ENCODE measurements around the gene HOXC9.

The HOXC9 gene

DNA sequence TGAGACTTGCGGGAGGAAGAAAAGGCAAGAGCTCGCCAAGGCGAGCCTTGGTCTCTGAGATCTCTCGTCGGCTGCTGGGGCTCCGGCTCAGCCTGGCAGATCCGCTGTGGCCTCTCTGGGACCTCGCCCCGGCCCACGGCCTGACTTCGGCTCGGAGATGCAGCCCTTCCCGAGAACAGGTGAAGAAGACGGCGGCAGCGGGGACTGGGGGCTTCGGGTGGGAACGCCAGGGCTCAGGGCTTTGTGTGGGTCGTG is 6.0 kb upstream of the HOXC9 start:
- no peak overlapping the region for H3K27ac ChIP-seq
- TF ChIP-seq, protein P1, sequence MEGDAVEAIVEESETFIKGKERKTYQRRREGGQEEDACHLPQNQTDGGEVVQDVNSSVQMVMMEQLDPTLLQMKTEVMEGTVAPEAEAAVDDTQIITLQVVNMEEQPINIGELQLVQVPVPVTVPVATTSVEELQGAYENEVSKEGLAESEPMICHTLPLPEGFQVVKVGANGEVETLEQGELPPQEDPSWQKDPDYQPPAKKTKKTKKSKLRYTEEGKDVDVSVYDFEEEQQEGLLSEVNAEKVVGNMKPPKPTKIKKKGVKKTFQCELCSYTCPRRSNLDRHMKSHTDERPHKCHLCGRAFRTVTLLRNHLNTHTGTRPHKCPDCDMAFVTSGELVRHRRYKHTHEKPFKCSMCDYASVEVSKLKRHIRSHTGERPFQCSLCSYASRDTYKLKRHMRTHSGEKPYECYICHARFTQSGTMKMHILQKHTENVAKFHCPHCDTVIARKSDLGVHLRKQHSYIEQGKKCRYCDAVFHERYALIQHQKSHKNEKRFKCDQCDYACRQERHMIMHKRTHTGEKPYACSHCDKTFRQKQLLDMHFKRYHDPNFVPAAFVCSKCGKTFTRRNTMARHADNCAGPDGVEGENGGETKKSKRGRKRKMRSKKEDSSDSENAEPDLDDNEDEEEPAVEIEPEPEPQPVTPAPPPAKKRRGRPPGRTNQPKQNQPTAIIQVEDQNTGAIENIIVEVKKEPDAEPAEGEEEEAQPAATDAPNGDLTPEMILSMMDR (IDR thresholded peaks at IDR 0.05) = no peak
- TF ChIP-seq ZFX (IDR thresholded peaks at IDR 0.05; ENCODE audit: borderline replicate concordance) = no peak

DNA sequence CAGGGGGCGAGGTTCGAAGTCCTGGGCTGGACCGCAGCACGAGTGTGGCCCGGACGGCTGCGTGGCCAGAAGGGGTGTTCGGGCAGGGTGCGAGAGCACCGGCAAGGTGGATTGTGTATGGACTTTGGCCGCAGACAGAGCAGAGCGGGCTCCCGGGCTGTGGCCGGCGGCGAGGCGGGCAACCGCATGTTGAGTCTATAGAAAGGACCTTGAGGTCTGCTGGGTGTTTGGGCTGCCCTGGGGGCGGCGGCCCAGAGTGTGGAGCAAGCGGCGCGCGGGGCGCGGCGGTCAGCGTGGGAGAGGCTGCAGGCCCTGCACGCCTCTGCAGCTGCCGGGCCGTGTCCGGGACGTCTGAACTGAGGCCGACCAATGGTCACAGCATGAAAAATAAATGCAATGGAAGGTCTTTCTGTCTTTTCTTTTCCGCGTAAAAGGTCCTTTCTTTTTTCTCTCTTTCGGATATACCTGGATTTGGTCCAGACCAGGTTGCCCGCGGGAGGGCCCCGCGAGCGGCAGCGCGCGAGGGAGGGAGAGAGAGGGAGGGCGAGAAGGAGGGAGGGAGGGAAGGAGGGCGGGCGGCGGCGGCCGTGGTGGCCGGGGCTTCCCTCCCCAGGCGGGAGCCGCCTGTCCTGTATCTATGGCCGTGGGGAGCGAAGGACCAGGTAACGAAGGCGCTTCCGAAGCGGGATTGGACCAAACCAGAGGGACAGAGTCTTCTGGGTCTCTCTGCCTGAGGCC is 5.5 kb upstream of the HOXC9 start:
- no peak for TF ChIP-seq ZFX (IDR thresholded peaks at IDR 0.05; ENCODE audit: borderline replicate concordance)
- TF ChIP-seq, protein P1 (IDR thresholded peaks at IDR 0.05) = no peak
- peak overlapping the region; percentile 69 for H3K27ac ChIP-seq

DNA sequence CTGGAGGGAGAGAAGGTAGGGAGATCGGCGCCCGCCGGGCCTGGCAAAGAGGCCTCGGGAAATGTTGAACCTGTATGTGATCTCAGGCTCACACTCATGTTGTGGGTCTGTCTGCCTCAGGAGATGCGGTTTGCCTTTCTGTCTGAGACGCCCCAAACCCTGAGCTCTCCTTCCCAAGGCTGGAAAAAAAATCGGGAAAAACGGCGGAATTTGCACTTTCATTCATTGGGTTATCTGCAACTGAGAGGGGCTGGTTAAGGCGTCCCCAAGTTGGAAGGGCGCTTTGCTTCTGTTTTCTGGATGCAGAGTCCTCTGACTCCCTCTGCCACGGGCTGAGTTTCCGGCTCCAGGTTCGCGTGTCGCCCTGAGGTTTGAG is 5.0 kb upstream of the HOXC9 start:
- TF ChIP-seq, protein P1 (IDR thresholded peaks at IDR 0.05) = no peak
- TF ChIP-seq ZFX (IDR thresholded peaks at IDR 0.05; ENCODE audit: borderline replicate concordance) = no peak
- H3K27ac ChIP-seq = peak overlapping the region; percentile 69

DNA sequence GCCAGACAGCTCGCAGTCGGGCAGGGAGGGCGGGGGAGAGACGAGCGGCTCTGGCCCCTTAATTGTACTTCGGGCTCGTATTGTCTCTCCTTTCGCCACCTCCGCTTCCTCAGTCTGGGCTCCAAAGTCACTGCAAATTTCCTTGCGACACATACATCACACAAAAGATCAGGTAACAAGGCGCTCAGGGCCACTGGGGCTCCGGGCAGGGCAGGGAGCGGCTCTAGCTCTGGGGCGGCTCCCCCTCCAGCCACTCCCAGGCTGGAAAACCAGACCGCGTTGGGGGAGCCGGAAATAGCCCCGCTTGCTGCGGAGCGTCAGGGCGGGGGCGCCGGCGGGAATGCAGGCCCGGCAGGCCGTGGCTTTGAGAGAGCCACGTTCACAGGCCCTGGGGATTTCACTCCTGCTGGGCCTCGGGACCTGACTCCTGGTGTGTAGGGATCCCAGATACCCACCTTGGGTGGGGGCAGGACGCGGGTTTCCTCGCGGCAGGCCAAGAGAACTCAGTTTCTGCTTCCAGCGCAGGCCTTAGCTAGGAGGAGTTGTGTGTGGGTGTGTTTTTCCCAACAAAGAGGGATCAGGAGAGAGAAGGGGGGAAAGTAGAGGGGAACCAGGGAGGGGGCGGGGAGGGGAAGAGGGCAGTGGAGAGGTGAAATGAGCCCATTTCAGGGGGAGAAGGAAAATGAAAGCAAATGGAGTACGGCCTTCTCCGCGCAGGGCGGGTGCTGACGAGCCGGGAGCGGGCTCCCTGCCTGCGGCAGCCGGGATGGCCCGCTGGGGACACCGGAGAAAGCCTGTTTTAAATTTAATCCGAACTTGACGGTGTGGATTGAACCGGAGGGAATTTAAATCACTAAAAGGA is 4.4 kb upstream of the HOXC9 start:
- H3K27ac ChIP-seq = peak overlapping the region; percentile 69
- TF ChIP-seq ZFX (IDR thresholded peaks at IDR 0.05; ENCODE audit: borderline replicate concordance) = no peak
- TF ChIP-seq, protein P1 (IDR thresholded peaks at IDR 0.05) = no peak

- no peak for TF ChIP-seq ZFX (IDR thresholded peaks at IDR 0.05; ENCODE audit: borderline replicate concordance)
- TF ChIP-seq, protein P1 (IDR thresholded peaks at IDR 0.05) = no peak
- peak overlapping the region; percentile 69 for H3K27ac ChIP-seq
Measured at GRCh38 chr12:53996240-53997203, 3.4 kb upstream of the HOXC9 start.

- TF ChIP-seq ZFX (IDR thresholded peaks at IDR 0.05; ENCODE audit: borderline replicate concordance) = no peak
- TF ChIP-seq, protein P1 (IDR thresholded peaks at IDR 0.05) = no peak
- H3K27ac ChIP-seq = peak overlapping the region; percentile 41
Measured at GRCh38 chr12:53997204-53998109, 2.5 kb upstream of the HOXC9 start.

Measured in 22Rv1 (cell line).